ENCODE measurements around the gene TMEM184A. TPM values are rescaled to one million over a fixed set of nuclear protein-coding genes. Genes with fewer than 3 reads are reported as not detected.

The TMEM184A gene
- total RNA-seq, 1 donor from 2014 or later: not detected

- no peak for FAIRE-seq
Measured at GRCh38 chr7:1542329-1542728, 13.7 kb downstream of the TMEM184A start.

GRCh38 chr7:1541431-1542162, 14.4 kb downstream of the TMEM184A start:
- DNase-seq (ENCODE audit: low spot score in 2 of 2) (no peak), FAIRE-seq (no peak)

More at GRCh38 chr7:1542329-1542728, 13.7 kb downstream of the TMEM184A start:
- no peak for DNase-seq (ENCODE audit: low spot score in 2 of 2)

- no peak for DNase-seq (ENCODE audit: low spot score in 2 of 2)
- FAIRE-seq: no peak
Measured at GRCh38 chr7:1540776-1541271, 15.2 kb downstream of the TMEM184A start.

GRCh38 chr7:1539882-1540775, 15.9 kb downstream of the TMEM184A start:
- FAIRE-seq (no peak), DNase-seq (ENCODE audit: low spot score in 2 of 2) (no peak)

- FAIRE-seq (no peak), DNase-seq (ENCODE audit: low spot score in 2 of 2) (no peak)
Measured at GRCh38 chr7:1539181-1539881, 16.7 kb downstream of the TMEM184A start.

GRCh38 chr7:1538544-1539180, 17.3 kb downstream of the TMEM184A start:
- DNase-seq (ENCODE audit: low spot score in 2 of 2) (no peak), FAIRE-seq (no peak)

GRCh38 chr7:1537535-1538412, 18.2 kb downstream of the TMEM184A start:
- no peak for FAIRE-seq

GRCh38 chr7:1536743-1537534, 19.1 kb downstream of the TMEM184A start:
- peak; percentile 80 to 87 for DNase-seq (ENCODE audit: low spot score in 2 of 2)
- FAIRE-seq: no peak

More at GRCh38 chr7:1537535-1538412, 18.2 kb downstream of the TMEM184A start:
- DNase-seq (ENCODE audit: low spot score in 2 of 2): peak; percentile 80 to 88

- FAIRE-seq: no peak
- DNase-seq (ENCODE audit: low spot score in 2 of 2): no peak
Measured at GRCh38 chr7:1536455-1536742, 19.6 kb downstream of the TMEM184A start.

GRCh38 chr7:1535701-1536454, 20.1 kb downstream of the TMEM184A start:
- FAIRE-seq: no peak
- no peak for DNase-seq (ENCODE audit: low spot score in 2 of 2)

GRCh38 chr7:1535100-1535458, 20.9 kb downstream of the TMEM184A start:
- FAIRE-seq: no peak
- no peak for DNase-seq (ENCODE audit: low spot score in 2 of 2)

GRCh38 chr7:1534330-1535099, 21.5 kb downstream of the TMEM184A start:
- no peak for FAIRE-seq
- no peak for DNase-seq (ENCODE audit: low spot score in 2 of 2)

- FAIRE-seq: no peak
Measured at GRCh38 chr7:1533547-1534329, 22.3 kb downstream of the TMEM184A start.

GRCh38 chr7:1533255-1533546, 22.8 kb downstream of the TMEM184A start:
- FAIRE-seq (no peak), DNase-seq (ENCODE audit: low spot score in 2 of 2) (no peak)

More at GRCh38 chr7:1533547-1534329, 22.3 kb downstream of the TMEM184A start:
- DNase-seq (ENCODE audit: low spot score in 2 of 2): no peak

- no peak for FAIRE-seq
- peak in 1 of 2 donors; percentile 82 for DNase-seq (ENCODE audit: low spot score in 2 of 2)
Measured at GRCh38 chr7:1532456-1533254, 23.4 kb downstream of the TMEM184A start.

GRCh38 chr7:1531979-1532455, 24.0 kb downstream of the TMEM184A start:
- no peak for DNase-seq (ENCODE audit: low spot score in 2 of 2)
- no peak for FAIRE-seq
